Measurements from ENCODE around the gene CLCN2. TPM values are rescaled to one million over a fixed set of nuclear protein-coding genes. Genes with fewer than 3 reads are reported as not detected.
A peak's percentile ranks its signal among the peaks of the same experiment; 100 is the strongest.

The CLCN2 gene
- total and polyA plus RNA-seq, 2 of the 8 experiments (the other 6 are each of a cell fraction or from before 2014, with no cell fraction given), result 13.7 to 16.1 TPM

- Histone ChIP-seq H3K36me3 (ENCODE audit: control insufficient read depth in 2 of 4, insufficient read depth in 4 of 4, low read length in 3 of 4) (peaks cover 16 to 43% (median 27%) of the 10 kb centered on the region in 4 experiments; a peak in 7 of 8 replicates), H2BK20ac (ENCODE audit: low read length) (no peak overlapping the region), H3K4me2 (ENCODE audit: insufficient read depth in 1 of 2, low read depth in 2 of 2, low read length in 2 of 2) (peak overlapping the region; percentile 85 to 97), H3K4me3 (ENCODE audit: extremely low read depth in 1 of 4, insufficient read depth in 2 of 4, low read depth in 3 of 4, low read length in 4 of 4) (peak overlapping the region; percentile 44 to 96 (median 77); a peak in 6 of 8 replicates), H4K91ac (replicated peaks; ENCODE audit: insufficient read length, low read length) (no peak overlapping the region), H4K5ac (ENCODE audit: insufficient read length, low read depth, low read length) (no peak overlapping the region), H2BK15ac (ENCODE audit: low read length) (no peak overlapping the region), H4K8ac (ENCODE audit: extremely low read depth, insufficient read depth, low read length) (peak overlapping the region; percentile 57; the same call in 1 of the 2 replicates), H3K18ac (ENCODE audit: extremely low read depth, low read length) (no peak overlapping the region; the same call in 1 of the 2 replicates), H3K4me1 (replicated peaks in 1 of 4; ENCODE audit: control insufficient read depth in 3 of 4, insufficient read depth in 4 of 4, low read length in 3 of 4) (peaks cover 3 to 9% (median 6%) of the 10 kb centered on the region in 4 experiments), H2BK120ac (replicated peaks; ENCODE audit: low read depth, low read length) (no peak overlapping the region), H2AK5ac (ENCODE audit: low read depth, low read length) (no peak overlapping the region), H3K27ac (ENCODE audit: low read depth, low read length) (no peak overlapping the region), H3K9me3 (ENCODE audit: insufficient read depth in 2 of 2, low read depth in 1 of 2, low read length in 1 of 2) (no peaks in the 10 kb centered on the region), H3K23me2 (ENCODE audit: low read depth, low read length) (no peaks in the 10 kb centered on the region; the same call in 1 of the 2 replicates), H2BK5ac (ENCODE audit: low read depth, low read length) (no peak overlapping the region), H3K27me3 (replicated peaks in 1 of 4; ENCODE audit: control insufficient read depth in 3 of 4, extremely low read depth in 1 of 4, insufficient read depth in 3 of 4, low read length in 3 of 4) (no peaks in the 10 kb centered on the region), H3K14ac (ENCODE audit: insufficient read length) (no peak overlapping the region), H3K56ac (replicated peaks; ENCODE audit: insufficient read length, low read depth, low read length) (no peak overlapping the region), H3K79me1 (ENCODE audit: low read depth, low read length) (peaks cover 11% of the 10 kb centered on the region), H2AFZ (ENCODE audit: low read length) (no peak overlapping the region), H4K20me1 (replicated peaks in 1 of 2; ENCODE audit: control insufficient read depth in 1 of 2, insufficient read depth in 2 of 2, low read length in 2 of 2) (peaks cover 29 to 36% of the 10 kb centered on the region in 2 experiments), H3K9ac (replicated peaks in 1 of 4; ENCODE audit: extremely low read depth in 1 of 4, low read depth in 3 of 4, low read length in 3 of 4) (peak overlapping the region in 2 of 4 experiments; percentile 36 to 44; a peak in 4 of 7 replicates), H3K4ac (replicated peaks; ENCODE audit: insufficient read length, low read depth, low read length) (no peak overlapping the region), H3K23ac (ENCODE audit: insufficient read length) (no peak overlapping the region), H3K79me2 (ENCODE audit: control insufficient read depth in 1 of 2, insufficient read depth in 2 of 2, low read length in 2 of 2) (peaks cover 37 to 62% of the 10 kb centered on the region in 2 experiments), H2BK12ac (ENCODE audit: low read depth, low read length) (no peak overlapping the region)
- POLR2A ChIA-PET (ENCODE audit: partially characterized antibody), result interaction anchor here (0.6 to 12.3 kb wide), 22 partner anchors 11 to 488 kb away, joined by 3 to 148 read pairs (median 4); partner anchors contain the start of genes CLCN2, EIF2B5, FAM131A and PARL
- FAIRE-seq (no peak), DNase-seq (ENCODE audit: low read depth in 1 of 2, low spot score in 2 of 2) (no peak)
- CTCF ChIA-PET (ENCODE audit: partially characterized antibody), result interaction anchor here (0.6 to 1.9 kb wide), 6 partner anchors 10 to 146 kb away, joined by 3 to 4 read pairs (median 4); no protein-coding TSS in a partner anchor
- TF ChIP-seq BCL11A (IDR thresholded peaks at IDR 0.05; ENCODE audit: low read depth in 2 of 2, low read length in 2 of 2) (no peak), NANOG (IDR thresholded peaks at IDR 0.05; ENCODE audit: insufficient read depth, low read depth, low read length, poor library complexity, severe bottlenecking) (no peak), CBX8 (IDR thresholded peaks at IDR 0.05; ENCODE audit: borderline replicate concordance, low read depth, low read length) (no peak), EP300 (IDR thresholded peaks at IDR 0.05; ENCODE audit: borderline replicate concordance in 1 of 2, low read depth in 2 of 2, low read length in 2 of 2) (no peak), TCF12 (IDR thresholded peaks at IDR 0.05; ENCODE audit: low read depth, low read length) (no peak), SIX5 (IDR thresholded peaks at IDR 0.05; ENCODE audit: low read depth, low read length) (no peak)
- TF ChIP-seq, protein P1, sequence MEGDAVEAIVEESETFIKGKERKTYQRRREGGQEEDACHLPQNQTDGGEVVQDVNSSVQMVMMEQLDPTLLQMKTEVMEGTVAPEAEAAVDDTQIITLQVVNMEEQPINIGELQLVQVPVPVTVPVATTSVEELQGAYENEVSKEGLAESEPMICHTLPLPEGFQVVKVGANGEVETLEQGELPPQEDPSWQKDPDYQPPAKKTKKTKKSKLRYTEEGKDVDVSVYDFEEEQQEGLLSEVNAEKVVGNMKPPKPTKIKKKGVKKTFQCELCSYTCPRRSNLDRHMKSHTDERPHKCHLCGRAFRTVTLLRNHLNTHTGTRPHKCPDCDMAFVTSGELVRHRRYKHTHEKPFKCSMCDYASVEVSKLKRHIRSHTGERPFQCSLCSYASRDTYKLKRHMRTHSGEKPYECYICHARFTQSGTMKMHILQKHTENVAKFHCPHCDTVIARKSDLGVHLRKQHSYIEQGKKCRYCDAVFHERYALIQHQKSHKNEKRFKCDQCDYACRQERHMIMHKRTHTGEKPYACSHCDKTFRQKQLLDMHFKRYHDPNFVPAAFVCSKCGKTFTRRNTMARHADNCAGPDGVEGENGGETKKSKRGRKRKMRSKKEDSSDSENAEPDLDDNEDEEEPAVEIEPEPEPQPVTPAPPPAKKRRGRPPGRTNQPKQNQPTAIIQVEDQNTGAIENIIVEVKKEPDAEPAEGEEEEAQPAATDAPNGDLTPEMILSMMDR (IDR thresholded peaks at IDR 0.05; ENCODE audit: control extremely low read depth in 1 of 3, insufficient read depth in 1 of 3, low read depth in 1 of 3, low read length in 3 of 3), result no peak
- WGBS, 2 experiments (ENCODE audit: extremely low coverage in 1 of 2, insufficient coverage in 1 of 2, insufficient read length in 1 of 2, insufficient replicate concordance in 2 of 2, low coverage in 1 of 2, low lambda C conversion rate in 2 of 2, missing lambda C conversion rate in 1 of 2), result 83% methylated on average over 11 of the region's 16 CpGs; no CpG with 5 or more reads in 1 of the 2 experiments
These were observed 45.3 kb downstream of the CLCN2 start for GRCh38 chr3:184315871-184316661.
